Loucy (cell line): ENCODE results near the gene IGLL1.

Source experiments
- EZH2phosphoT487 ChIP-seq: fragments of 200-600 bp; IDR thresholded peaks from 2 replicates; pipeline ENCODE4 v1.6.1; 2018; ENCODE audit warnings: antibody characterized with exemption, mild to moderate bottlenecking, moderate library complexity, borderline replicate concordance
- TF ChIP-seq, protein P1 (sequence below): fragments of 200-600 bp; sonication (generic); conservative IDR thresholded peaks from 2 replicates; pipeline ENCODE4 v1.5.1; 2014; ENCODE audit warnings: mild to moderate bottlenecking, antibody characterized with exemption, low read length

- TF ChIP-seq, protein P1, sequence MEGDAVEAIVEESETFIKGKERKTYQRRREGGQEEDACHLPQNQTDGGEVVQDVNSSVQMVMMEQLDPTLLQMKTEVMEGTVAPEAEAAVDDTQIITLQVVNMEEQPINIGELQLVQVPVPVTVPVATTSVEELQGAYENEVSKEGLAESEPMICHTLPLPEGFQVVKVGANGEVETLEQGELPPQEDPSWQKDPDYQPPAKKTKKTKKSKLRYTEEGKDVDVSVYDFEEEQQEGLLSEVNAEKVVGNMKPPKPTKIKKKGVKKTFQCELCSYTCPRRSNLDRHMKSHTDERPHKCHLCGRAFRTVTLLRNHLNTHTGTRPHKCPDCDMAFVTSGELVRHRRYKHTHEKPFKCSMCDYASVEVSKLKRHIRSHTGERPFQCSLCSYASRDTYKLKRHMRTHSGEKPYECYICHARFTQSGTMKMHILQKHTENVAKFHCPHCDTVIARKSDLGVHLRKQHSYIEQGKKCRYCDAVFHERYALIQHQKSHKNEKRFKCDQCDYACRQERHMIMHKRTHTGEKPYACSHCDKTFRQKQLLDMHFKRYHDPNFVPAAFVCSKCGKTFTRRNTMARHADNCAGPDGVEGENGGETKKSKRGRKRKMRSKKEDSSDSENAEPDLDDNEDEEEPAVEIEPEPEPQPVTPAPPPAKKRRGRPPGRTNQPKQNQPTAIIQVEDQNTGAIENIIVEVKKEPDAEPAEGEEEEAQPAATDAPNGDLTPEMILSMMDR = no peak
- TF ChIP-seq EZH2phosphoT487 = no peak
These were observed 31.4 kb downstream of the IGLL1 start for GRCh38 chr22:23548501-23549197.
